HG02885 (cell line): ENCODE results near the gene PAPOLG.
A peak's percentile ranks its signal among the peaks of the same experiment; 100 is the strongest.
"Not testable (repeated sequence)": the region's sequence is repeated elsewhere in the genome, so short reads cannot be mapped to it uniquely, and the experiment has no call there.

Source experiments
- ATAC-seq: cut with Tn5 transposase; IDR thresholded peaks from one replicate; pipeline ENCODE4 v1.9.1; 2021; ENCODE audit warnings: mild to moderate bottlenecking; ENCODE audit not compliant: unreplicated experiment, poor library complexity

Gene PAPOLG

DNA sequence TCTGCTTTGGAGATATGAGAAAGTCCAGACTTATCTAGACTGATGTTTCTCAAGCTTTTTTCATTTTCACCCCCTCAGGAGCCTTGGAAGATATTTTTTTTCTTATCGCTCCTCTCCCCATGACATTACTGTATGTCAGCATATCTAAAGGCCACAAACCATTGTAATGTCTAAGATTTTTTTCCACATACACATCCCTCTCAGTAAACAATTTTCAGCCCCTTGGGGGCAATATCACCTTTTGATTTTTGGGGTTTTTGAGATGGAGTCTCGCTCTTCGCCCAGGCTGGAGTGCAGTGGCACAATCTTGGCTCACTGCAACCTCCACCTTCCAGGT, 65.0 kb downstream of the PAPOLG start:
- no peak for ATAC-seq

DNA sequence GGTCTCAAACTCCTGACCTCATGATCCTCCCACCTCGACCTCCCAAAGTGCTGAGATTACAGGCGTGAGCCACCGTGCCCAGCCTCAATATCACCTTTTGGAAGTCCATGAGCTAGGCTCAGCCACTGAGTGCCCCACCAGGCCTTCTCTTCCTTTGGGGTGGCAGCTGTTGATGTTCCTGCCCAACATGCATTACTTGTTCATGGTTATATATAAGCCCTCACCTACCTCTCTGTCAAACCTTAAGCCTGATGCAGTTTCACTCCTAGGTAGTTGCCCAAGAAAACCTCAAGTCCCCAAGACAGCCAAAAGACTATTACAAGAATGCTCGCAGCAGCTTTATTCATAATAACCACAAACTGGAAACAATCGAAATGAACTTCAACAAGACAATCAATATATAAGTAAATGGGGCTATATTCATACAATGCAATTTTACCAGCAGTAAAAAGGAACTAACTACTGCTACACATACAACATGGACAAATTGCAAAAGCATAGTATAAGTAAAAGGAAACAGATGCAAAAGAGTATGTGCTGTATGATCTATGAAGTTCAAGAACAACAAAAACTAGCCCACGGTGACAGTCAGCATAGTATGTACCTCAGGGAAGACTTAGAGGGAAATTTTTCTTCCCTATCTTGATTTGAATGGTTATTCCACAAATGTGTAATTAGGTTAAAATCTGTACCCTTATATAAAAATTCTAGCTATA, 65.7 kb downstream of the PAPOLG start:
- ATAC-seq: no peak

DNA sequence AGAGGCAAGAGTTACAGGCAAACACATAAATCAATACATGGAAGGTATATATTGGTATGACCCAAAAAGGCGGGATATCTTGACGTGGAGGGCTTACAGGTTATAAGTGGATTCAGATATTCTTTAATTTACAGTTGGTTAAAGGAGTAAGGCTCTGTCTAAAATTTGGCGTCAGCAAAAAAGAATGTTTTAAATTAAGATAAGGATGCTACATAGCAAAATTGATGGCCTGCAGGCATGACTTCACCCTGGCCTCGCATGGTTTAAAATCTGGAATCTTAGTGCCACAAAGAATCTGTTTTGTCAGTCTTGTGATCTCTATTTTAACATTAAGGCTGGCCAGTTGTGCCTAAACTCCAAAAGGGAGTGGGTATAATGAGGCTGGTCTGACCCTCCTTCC, 66.9 kb downstream of the PAPOLG start:
- ATAC-seq: no peak

DNA sequence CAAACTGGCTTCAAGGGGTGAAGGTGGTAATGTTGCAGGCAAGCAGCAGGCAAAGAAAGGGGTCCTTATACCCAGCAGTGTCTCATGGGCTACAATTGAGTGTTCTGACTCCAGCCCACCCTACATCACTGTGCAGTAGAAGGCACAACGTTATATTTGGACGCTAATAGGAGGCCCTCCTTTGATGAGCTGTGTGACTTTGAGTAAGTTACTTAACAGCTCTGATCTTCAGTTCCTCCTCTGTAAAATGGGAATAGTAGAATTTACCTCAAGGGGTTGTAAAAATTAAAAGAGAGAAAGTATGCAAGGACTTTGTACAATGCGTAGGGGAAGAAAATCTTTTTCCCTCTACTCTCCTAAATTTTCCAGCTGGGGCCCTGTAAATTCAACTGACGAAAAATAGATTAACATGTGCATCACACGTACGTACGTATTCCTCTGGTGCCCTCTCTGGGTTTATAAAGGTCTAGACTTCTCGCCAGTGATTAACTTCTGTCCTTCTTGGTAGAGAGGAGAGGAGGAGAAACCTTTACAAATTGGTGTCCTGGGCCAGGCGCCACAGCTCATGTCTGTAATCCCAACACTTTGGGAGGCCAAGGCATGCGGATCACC, 67.7 kb downstream of the PAPOLG start:
- no peak for ATAC-seq

DNA sequence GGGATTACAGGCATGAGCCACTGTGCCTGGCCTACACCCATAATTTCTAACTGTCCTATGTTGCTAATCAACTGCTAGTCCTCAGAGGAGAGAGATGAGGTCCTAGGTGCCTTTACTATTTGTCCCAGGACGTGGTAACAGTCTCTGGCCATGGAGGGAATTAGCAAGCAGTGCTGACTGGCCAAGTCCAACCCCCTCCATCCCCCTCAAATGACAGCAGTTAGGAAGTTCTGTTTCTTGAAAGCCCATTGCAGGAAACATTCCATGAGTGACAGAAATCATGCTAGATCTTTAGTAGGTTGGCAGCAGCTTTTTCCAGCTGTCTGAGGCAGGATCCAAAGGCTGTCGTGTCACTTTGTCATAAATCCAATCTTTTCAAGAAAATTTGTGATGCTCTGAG, 69.6 kb downstream of the PAPOLG start:
- ATAC-seq: no peak

DNA sequence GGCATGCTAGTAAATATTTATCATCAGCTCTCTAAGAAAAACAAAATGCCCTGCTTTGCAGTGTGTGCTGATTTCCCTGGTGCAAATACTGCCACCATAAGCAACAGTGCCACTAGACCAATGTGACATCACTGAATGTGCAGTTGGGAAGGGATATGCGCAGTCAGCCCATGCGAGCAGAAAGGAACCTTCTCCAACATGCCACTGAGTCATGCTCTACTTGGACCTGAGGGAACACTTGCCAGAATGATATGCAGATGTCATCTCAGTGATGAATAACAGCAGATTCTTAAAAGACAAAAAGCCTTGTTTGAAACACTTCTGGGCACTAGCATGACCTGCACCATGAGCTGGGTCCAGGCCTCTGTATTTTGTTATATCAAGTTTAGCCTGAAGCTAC, 70.0 kb downstream of the PAPOLG start:
- no peak for ATAC-seq

DNA sequence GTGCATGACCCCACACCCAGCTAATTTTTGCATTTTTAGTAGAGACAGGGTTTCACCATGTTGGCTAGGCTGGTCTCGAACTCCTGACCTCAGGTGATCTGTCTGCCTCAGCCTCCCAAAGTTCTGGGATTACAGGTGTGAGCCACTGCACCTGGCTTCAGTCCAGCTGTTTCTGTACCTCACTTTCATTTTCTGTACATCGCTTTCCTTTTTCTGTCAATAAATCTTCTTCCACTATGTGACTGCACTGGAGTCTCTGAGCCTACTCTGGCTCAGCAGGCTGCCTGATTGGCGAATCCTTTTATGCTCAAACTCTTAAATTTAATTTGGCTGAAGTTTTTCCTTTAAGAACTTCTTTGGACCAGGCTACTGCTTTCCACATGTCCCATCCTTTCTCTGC, 70.8 kb downstream of the PAPOLG start:
- ATAC-seq: not testable (repeated sequence)

DNA sequence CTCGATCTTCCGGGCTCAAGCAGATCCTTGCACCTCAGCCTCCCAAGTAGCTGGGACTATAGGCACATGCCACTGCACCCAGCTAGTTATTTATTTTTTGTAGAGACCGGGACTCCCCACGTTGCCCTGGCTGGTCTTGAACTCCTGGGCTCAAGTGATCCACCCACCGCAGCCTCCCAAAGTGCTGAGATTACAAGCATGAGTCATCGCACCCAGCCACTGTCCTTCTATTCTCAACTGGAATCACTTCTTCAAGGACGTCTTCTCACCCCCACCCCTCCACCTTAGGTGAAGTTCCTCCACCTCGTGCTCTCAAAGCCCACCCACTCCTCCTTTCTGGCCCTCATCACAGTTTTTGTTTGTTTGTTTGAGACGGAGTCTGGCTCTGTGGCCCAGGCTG, 71.3 kb downstream of the PAPOLG start:
- no peak for ATAC-seq

DNA sequence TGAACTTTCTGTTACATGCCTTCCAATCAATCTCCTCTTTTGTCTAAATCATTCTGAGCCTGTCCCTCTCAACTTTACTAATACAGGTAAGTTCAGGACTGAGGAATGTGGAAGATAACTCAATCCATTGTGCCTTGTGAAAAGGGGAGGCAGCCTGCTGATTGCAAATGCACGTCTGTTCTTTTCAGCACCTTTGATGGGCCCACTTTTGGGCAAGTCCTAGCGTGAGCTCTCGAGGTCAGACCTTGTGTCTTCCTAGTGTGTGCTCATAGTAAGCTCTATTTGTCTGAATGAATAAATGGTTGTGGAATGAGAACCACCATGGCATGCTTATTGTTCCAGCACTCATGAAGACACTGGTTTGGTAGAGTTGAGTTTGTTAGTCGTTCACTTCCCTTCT, 74.9 kb downstream of the PAPOLG start:
- ATAC-seq: no peak

DNA sequence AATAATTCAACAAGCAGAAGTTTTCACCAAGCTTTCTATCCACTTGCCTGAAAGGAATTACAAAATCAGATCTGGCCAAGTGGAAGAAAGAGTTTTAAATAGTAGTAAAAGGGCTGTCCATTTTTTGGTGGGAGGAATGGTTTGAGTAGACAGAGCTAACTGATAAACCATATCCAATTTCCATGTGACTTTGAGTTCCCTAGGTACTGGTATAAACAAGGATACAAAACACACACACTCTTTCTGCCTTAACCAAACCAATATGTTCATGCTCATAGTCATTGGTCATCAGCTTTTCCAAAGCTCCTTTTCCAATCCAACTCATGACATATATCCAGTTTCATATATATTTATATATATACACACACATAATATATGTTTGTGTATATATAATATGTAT, 75.9 kb downstream of the PAPOLG start:
- no peak for ATAC-seq

DNA sequence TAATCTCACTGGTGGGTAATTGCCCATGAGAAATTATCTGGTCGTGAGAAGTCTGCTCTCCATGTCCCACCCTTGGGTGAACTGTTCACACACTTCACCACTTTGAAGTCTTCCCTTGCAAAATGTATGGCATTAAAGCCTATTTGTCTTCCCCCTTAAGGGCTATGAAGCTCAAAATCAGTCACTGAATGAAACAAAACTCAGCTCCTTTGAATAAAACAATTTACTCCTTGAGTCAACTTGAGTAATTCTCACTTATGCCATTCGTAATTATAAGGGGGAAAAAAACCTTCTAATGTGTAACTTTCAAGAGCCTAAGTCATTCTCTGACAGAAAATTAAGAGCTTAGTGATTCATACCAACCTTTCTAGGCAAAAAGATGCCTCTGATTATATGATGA, 76.6 kb downstream of the PAPOLG start:
- ATAC-seq: no peak

DNA sequence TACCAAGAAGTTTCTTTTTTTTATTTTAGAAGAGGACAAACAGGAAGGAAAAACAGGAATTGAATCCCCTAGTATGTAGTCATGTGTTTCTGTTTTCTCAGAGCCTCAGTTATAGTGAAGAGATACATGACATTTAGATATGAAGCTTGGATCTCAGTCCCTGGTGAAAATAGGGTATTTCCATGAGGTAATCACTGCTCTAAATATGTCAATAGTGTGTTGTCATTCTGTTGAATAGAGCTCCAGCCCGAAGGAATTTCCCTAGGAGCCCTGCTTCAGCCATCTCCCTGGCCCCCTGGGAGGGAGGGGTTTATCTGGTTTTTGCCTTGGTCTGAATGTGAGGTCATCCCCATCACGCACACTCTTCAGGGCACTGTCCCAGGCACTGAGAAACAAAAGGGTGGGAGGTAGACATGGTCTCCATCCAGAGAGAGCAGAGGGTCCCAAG, 78.2 kb downstream of the PAPOLG start:
- ATAC-seq: peak; percentile 52

DNA sequence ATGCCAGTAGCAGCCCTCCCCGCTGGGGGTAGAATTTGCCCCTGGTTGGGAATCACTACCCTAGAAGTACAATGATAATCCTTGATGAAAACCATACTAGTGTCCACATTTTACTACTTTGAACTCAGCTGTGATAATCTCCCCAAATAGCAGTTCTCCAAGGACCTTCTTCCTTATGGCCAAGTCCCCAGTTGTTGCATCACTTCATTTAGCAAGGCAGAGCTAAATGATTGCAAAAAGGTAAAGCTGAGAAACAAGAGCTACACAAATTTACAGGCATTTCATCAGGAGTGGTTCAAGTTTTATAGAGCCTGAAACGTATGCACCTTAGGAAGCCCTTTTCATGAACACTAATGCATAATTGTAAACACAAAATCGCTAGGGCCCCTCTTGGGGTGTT, 80.4 kb downstream of the PAPOLG start:
- ATAC-seq: no peak

DNA sequence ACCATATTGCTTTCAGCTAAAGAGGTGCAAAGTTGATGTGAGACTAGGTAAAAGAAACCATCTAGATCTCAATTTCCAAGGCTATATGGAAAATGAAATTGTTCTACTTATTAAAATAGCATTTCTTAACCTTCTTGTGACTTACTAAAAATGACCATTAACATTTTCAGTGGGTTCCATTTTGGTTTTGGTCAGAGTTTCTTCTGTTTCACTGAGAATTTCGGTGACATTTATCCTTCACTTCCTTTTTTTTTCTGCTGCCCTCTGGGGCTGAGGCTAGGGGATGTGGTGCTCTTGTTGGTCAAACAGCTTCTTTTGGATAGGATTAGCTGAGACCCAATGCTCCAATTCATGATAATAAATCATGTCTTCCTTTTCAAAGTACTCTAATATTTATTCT, 81.1 kb downstream of the PAPOLG start:
- ATAC-seq: peak; percentile 27

DNA sequence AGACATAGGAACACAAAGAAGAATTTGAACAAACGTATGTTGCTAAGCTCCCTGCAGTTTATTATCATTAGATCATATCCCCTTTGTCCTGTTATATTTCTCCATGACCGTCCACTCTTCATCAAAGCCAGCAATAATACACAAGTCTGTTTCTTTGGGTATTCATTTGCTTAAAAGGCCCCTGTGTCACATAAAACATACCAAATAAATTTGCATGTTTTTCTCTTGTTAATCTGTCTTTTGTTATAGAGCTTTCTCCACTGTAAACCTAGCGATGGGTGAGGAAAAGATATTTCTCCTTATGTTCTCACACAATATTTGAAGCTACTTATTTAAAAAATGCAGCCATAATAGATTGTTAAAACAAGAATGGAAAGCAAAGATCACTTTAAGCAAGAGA, 82.4 kb downstream of the PAPOLG start:
- no peak for ATAC-seq

DNA sequence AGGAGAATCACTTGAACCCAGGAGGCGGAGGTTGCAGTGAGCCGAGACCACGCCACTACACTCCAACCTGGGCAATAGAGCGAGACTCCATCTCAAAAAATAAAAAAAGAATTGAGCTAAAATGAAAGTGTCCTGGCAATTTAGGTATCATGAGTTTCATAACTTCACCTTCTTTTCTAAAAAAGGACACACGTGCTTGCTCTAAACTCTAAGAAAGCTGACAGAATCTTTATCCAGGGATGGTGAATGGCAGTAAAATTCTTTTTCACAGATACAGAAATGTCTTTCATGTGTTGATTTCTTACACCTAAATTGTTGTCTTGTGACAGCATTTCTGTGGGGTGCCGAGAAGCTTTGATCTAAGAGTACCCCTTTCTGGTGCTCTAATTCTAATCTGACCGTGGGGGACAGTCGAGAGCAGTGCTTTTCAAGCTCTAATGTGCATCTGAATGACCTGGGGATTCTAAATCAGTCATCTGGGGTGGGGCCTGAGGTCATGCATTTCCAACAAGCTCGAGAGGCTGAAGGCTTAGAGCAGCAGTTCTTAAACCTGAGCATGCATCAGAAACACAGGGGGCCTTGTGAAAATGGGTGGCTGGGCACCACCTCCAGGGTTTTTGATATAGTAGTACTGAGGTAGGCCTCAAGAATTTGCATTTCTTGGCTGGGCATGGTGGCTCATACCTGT, 83.2 kb downstream of the PAPOLG start:
- ATAC-seq: peak; percentile 66

DNA sequence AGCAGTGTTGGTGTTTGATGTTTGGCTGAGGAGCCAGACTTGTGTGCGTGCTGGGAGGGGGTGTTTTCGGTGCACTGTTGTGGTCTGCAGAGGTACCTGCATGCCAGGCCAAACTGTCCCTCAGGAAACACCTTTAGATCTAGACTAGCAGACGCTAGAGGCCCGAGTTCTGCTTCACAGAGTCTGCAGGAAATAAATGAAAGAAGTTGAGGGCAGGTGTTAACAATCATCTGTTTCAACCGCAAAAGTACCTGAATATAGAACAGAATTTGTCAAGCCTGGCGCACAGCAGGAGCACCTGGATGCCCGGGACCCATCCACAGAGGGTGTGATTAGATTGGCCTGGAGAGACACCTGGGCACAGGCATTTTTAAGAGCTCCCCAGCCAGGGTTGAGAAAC, 84.8 kb downstream of the PAPOLG start:
- peak; percentile 52 for ATAC-seq

DNA sequence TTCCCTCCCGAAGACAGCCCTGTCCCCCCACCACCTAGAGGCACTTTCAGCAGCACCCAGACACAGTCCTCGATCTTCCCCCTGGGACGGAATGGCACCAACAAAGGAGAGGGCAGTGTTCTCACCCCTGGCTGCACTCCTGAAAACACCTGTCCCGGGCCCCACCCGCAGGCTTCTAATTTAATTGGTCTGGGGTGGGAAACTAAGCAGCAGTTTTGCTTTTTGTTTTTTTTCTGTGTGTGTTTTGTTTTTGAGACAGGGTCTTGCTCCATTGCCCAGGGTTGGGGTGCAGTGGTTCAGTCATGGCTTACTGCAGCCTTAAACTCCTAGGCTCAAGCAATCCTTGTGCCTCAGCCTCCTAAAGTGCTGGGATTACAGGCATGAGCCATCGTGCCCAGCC, 86.9 kb downstream of the PAPOLG start:
- ATAC-seq: no peak

DNA sequence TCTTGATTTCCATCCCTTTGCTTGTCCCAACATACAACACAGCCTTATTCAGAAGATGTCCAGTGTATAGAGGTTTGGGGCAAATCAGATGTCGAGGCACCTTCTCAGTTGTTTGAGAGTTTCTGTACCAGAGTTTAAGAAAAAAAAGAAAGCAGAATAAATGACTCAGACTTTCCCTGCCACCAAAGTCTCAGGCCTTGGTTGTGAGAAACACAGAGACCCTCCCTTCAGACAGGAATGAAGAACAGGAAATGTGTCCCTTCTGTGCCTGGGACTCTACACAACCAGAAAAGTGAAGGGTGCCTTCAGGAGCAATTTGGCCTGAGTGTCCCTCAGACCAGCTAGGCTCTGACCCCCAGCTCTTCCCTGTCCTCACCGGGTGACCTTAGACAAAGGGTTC, 88.0 kb downstream of the PAPOLG start:
- no peak for ATAC-seq

DNA sequence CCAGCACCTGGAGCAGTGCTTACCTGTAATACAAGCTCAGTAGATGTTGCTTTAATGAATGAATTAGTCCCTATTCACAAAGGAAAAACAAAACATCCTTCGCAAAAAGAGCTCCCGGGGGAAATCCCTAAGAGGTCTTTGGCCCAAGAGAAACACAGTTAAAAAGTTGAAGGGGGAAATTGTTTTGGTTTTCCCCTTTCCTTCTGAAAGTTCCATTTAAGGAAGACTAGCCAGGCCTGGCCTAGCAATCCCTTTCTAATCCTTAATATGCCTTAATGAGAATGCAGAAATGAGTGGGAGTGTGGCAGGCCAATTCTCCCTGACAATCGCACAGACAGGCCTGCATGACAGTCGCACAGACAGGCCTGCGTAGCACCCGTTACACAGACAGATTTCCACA, 91.8 kb downstream of the PAPOLG start:
- ATAC-seq: no peak
